K562 (cell line): ENCODE measurements around the gene ACOT13. TPM values are rescaled to one million over a fixed set of nuclear protein-coding genes. Genes with fewer than 3 reads are reported as not detected.
A peak's percentile ranks its signal among the peaks of the same experiment; 100 is the strongest.

ENCODE experiments used
- CBX3 ChIP-seq, 2 experiments: IDR thresholded peaks; 1 replicate in 1 of 2; 2 replicates in 1 of 2; pipeline ENCODE4 v1.6.1; 2012; ENCODE audit warnings: inconsistent platforms in 2 of 2, low read length in 2 of 2, borderline replicate concordance in 1 of 2, control low read depth in 1 of 2
- ETV1 ChIP-seq: fragments of 450-650 bp; conservative IDR thresholded peaks from 2 replicates; pipeline ENCODE4 v1.6.1; 2016; ENCODE audit warnings: missing genetic modification characterization, control low read depth, low read depth, missing compliant biosample characterization
- FOXJ3 ChIP-seq: sonication (generic); formaldehyde crosslinking; IDR thresholded peaks from 2 replicates; pipeline ENCODE4 v1.4.0; 2020; ENCODE audit warnings: mild to moderate bottlenecking, missing genetic modification reagents
- FOXK2 ChIP-seq, 2 experiments: fragments of 450-650 bp; IDR thresholded peaks in 1 of 2; conservative IDR thresholded peaks in 1 of 2; 2 replicates each; pipeline ENCODE4 v1.6.1; 2016; ENCODE audit warnings: low read depth in 2 of 2, mild to moderate bottlenecking in 1 of 2
- FOXM1 ChIP-seq, 2 experiments: fragments of 450-650 bp in 1 of 2; sonication (generic) in 1 of 2; formaldehyde crosslinking in 1 of 2; IDR thresholded peaks; 2 replicates each; pipeline versions ENCODE4 v1.6.1 to v1.9.0; 2017 to 2022; ENCODE audit warnings: low read depth in 2 of 2, mild to moderate bottlenecking in 2 of 2, missing genetic modification reagents in 1 of 2, moderate library complexity in 1 of 2
- HDAC8 ChIP-seq: fragments of 450-650 bp; IDR thresholded peaks from 2 replicates; pipeline ENCODE4 v1.6.1; 2016; ENCODE audit warnings: mild to moderate bottlenecking, missing genetic modification characterization, moderate library complexity, missing compliant biosample characterization
- HIVEP1 ChIP-seq: fragments of 250-450 bp; sonication (Bioruptor Pico); IDR thresholded peaks from 2 replicates; pipeline ENCODE4 v1.4.0; 2020; ENCODE audit warnings: mild to moderate bottlenecking
- MYC ChIP-seq, 2 experiments: fragments of 250-450 bp in 1 of 2; sonication (Bioruptor Pico) in 1 of 2; IDR thresholded peaks; 2 replicates each; pipeline versions ENCODE4 v1.5.1 to v1.6.1; 2012 to 2021; ENCODE audit warnings: low read depth in 2 of 2, borderline replicate concordance in 1 of 2, improper control_type of control experiment in 1 of 2, low read length in 1 of 2, mild to moderate bottlenecking in 1 of 2, moderate library complexity in 1 of 2
- RCOR1 ChIP-seq, 2 experiments: IDR thresholded peaks; 2 replicates each; pipeline ENCODE4 v1.6.1; 2012; ENCODE audit warnings: low read depth in 2 of 2, low read length in 2 of 2, borderline replicate concordance in 1 of 2, improper control_type of control experiment in 1 of 2
- SIX5 ChIP-seq, 2 experiments: IDR thresholded peaks; 2 replicates each; pipeline ENCODE4 v1.6.1; 2011; ENCODE audit warnings: low read length in 2 of 2, borderline replicate concordance in 1 of 2, low read depth in 1 of 2, mild to moderate bottlenecking in 1 of 2, moderate library complexity in 1 of 2; ENCODE audit not compliant: insufficient read depth in 1 of 2
- SRSF1 ChIP-seq: fragments of 200-400 bp; formaldehyde crosslinking; IDR thresholded peaks from 2 replicates; pipeline ENCODE4 v1.6.1; 2017; ENCODE audit warnings: mild to moderate bottlenecking, low read depth, low read length, moderate library complexity
- TAF15 ChIP-seq: fragments of 200-400 bp; formaldehyde crosslinking; IDR thresholded peaks from 2 replicates; pipeline ENCODE4 v1.6.1; 2017; ENCODE audit warnings: mild to moderate bottlenecking, low read depth, low read length, moderate library complexity
- TBP ChIP-seq: optimal IDR thresholded peaks from 2 replicates; pipeline ENCODE3; 2011; ENCODE audit warnings: low read depth, low read length, improper control_type of control experiment
- U2AF1 ChIP-seq: fragments of 200-400 bp; formaldehyde crosslinking; optimal IDR thresholded peaks from 2 replicates; pipeline ENCODE3; 2017; ENCODE audit warnings: mild to moderate bottlenecking, low read depth, low read length, moderate library complexity
- ZNF766 ChIP-seq: fragments of 200-800 bp; sonication (Bioruptor generic); conservative IDR thresholded peaks from 2 replicates; pipeline ENCODE4 v1.6.1; 2016; ENCODE audit warnings: missing genetic modification characterization, missing compliant biosample characterization
- polyA plus RNA-seq, 8 experiments: library from polyadenylated mRNA; depleted of rRNA in 4 of 8; stranded (reverse) in 5 of 8; unstranded in 3 of 8; fragments of >200 nt; fragmentation: Nextera tagmentation in 2 of 8; fragmentation: Illumina TruSeq in 1 of 8; extraction: Ambion mirVana in 2 of 8; extraction: Trizol in 1 of 8; gene quantifications; 2 replicates each; pipeline versions ENCODE4 v1.2.1 to v1.2.3, GENCODE V29; 2011 to 2014; ENCODE audit warnings: inconsistent platforms in 1 of 8, missing spikeins in 1 of 8
- total RNA-seq, 7 experiments: library from RNA; depleted of rRNA in 6 of 7; stranded (reverse); fragments of >200 nt in 6 of 7; fragmentation: Illumina TruSeq in 2 of 7; extraction: Trizol in 2 of 7; gene quantifications; 2 replicates each; pipeline versions ENCODE4 v1.2.1 to v1.2.3, GENCODE V29; 2011 to 2021; ENCODE audit warnings: low replicate concordance in 1 of 7
- TF ChIP-seq, protein P1 (sequence below): sonication (generic); formaldehyde crosslinking; IDR thresholded peaks from 2 replicates; pipeline ENCODE4 v1.8.1; 2023; ENCODE audit warnings: mild to moderate bottlenecking, missing genetic modification reagents
- TF ChIP-seq, protein P2 (sequence below): fragments of 250-450 bp; sonication (Bioruptor Pico); IDR thresholded peaks from 2 replicates; pipeline ENCODE4 v1.4.0; 2020; ENCODE audit warnings: mild to moderate bottlenecking, moderate library complexity
- TF ChIP-seq, protein P3 (sequence below): fragments of 150-350 bp; conservative IDR thresholded peaks from 2 replicates; pipeline ENCODE4 v1.6.1; 2014; ENCODE audit warnings: low read length

The ACOT13 gene
- total and polyA plus RNA-seq, 9 of the 15 experiments (the other 6 are each of a cell fraction or from before 2014, with no cell fraction given), result 14.1 to 129 (median 65.7) TPM

DNA sequence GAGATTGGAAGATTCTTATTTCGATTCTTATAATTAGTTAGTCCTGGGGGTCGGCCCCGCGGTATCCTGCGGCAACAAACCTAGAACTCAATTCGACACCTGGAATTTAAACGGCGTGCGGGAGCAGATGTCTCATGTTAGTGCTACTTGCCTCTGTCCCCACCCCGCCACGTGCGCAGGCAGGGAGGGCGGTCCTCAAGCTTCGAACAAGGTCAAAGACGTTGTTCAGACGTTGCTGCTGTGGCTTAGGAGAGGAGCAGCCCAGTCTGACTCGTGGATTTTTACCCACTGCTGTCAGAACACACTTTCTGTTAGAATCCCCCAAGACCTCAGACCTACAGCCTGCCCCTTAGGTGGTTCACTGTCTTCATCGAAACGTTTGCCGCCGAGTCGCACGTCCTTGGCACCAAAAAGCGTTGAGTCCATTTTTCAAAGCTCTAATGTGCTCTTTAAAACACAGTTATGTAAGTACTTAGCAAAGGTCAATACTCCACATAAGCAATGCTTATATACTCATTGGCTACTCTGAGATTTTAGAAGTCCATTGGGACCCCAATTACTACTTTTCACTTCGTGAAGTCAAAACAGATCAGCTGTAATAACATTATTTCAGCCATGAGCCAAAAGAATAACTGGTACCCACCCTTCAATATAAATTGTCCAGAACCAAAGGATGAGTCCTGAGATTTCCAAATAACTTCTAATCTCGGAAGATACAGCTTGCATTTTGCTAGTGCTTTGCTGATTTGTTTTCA, 54.8 kb downstream of the ACOT13 start (continued):
- TF ChIP-seq FOXM1 (IDR thresholded peaks at IDR 0.05; ENCODE audit: low read depth), result peak; percentile 9; the same call in 1 of the 2 replicates
- peak; percentile 87; the same call in 1 of the 2 replicates for TF ChIP-seq FOXM1 (CRISPR knock-in tag; IDR thresholded peaks at IDR 0.05; ENCODE audit: low read depth)
- peak in 1 of 2 experiments; percentile 97; a peak in 2 of 3 replicates for TF ChIP-seq CBX3 (IDR thresholded peaks at IDR 0.05; ENCODE audit: borderline replicate concordance in 1 of 2, low read length in 2 of 2)
- TF ChIP-seq SIX5 (IDR thresholded peaks at IDR 0.05; ENCODE audit: borderline replicate concordance in 1 of 2, insufficient read depth in 1 of 2, low read depth in 1 of 2, low read length in 2 of 2), result no peak
- peak; percentile 47 for TF ChIP-seq ZNF766 (CRISPR knock-in tag)
- no peak for TF ChIP-seq U2AF1
- TF ChIP-seq MYC (IDR thresholded peaks at IDR 0.05; ENCODE audit: low read depth, low read length), result peak; percentile 99
- peak; percentile 98 for TF ChIP-seq MYC (CRISPR knock-in tag; IDR thresholded peaks at IDR 0.05; ENCODE audit: borderline replicate concordance, low read depth)
- TF ChIP-seq FOXK2 (conservative IDR thresholded peaks at IDR 0.05 in 1 of 2, IDR thresholded peaks at IDR 0.05 in 1 of 2; ENCODE audit: low read depth in 2 of 2), result peak in 1 of 2 experiments; percentile 30; a peak in 1 of 4 replicates
- no peak for TF ChIP-seq TBP
- peak in 1 of 2 experiments; percentile 51; a peak in 2 of 4 replicates for TF ChIP-seq RCOR1 (IDR thresholded peaks at IDR 0.05; ENCODE audit: borderline replicate concordance in 1 of 2, low read depth in 2 of 2, low read length in 2 of 2)
- peak; percentile 68; the same call in 1 of the 2 replicates for TF ChIP-seq HIVEP1
- 0 out of 2 replicates have a peak, but pooled peaks have one; percentile 22 for TF ChIP-seq ETV1 (tag)
- TF ChIP-seq, protein P1, sequence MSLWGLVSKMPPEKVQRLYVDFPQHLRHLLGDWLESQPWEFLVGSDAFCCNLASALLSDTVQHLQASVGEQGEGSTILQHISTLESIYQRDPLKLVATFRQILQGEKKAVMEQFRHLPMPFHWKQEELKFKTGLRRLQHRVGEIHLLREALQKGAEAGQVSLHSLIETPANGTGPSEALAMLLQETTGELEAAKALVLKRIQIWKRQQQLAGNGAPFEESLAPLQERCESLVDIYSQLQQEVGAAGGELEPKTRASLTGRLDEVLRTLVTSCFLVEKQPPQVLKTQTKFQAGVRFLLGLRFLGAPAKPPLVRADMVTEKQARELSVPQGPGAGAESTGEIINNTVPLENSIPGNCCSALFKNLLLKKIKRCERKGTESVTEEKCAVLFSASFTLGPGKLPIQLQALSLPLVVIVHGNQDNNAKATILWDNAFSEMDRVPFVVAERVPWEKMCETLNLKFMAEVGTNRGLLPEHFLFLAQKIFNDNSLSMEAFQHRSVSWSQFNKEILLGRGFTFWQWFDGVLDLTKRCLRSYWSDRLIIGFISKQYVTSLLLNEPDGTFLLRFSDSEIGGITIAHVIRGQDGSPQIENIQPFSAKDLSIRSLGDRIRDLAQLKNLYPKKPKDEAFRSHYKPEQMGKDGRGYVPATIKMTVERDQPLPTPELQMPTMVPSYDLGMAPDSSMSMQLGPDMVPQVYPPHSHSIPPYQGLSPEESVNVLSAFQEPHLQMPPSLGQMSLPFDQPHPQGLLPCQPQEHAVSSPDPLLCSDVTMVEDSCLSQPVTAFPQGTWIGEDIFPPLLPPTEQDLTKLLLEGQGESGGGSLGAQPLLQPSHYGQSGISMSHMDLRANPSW (CRISPR knock-in tag), result peak; percentile 80; the same call in 1 of the 2 replicates
- TF ChIP-seq HDAC8 (tag), result peak; percentile 91
- no peak; the same call in 1 of the 2 replicates for TF ChIP-seq FOXJ3 (CRISPR knock-in tag)
- TF ChIP-seq TAF15, result no peak
- TF ChIP-seq, protein P2, sequence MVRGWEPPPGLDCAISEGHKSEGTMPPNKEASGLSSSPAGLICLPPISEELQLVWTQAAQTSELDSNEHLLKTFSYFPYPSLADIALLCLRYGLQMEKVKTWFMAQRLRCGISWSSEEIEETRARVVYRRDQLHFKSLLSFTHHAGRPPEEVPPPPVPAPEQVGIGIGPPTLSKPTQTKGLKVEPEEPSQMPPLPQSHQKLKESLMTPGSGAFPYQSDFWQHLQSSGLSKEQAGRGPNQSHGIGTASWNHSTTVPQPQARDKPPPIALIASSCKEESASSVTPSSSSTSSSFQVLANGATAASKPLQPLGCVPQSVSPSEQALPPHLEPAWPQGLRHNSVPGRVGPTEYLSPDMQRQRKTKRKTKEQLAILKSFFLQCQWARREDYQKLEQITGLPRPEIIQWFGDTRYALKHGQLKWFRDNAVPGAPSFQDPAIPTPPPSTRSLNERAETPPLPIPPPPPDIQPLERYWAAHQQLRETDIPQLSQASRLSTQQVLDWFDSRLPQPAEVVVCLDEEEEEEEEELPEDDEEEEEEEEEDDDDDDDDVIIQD (CRISPR knock-in tag), result no peak
- TF ChIP-seq, protein P3, sequence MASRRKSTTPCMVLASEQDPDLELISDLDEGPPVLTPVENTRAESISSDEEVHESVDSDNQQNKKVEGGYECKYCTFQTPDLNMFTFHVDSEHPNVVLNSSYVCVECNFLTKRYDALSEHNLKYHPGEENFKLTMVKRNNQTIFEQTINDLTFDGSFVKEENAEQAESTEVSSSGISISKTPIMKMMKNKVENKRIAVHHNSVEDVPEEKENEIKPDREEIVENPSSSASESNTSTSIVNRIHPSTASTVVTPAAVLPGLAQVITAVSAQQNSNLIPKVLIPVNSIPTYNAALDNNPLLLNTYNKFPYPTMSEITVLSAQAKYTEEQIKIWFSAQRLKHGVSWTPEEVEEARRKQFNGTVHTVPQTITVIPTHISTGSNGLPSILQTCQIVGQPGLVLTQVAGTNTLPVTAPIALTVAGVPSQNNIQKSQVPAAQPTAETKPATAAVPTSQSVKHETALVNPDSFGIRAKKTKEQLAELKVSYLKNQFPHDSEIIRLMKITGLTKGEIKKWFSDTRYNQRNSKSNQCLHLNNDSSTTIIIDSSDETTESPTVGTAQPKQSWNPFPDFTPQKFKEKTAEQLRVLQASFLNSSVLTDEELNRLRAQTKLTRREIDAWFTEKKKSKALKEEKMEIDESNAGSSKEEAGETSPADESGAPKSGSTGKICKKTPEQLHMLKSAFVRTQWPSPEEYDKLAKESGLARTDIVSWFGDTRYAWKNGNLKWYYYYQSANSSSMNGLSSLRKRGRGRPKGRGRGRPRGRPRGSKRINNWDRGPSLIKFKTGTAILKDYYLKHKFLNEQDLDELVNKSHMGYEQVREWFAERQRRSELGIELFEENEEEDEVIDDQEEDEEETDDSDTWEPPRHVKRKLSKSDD, result no peak; the same call in 1 of the 2 replicates
- TF ChIP-seq SRSF1, result no peak
